Activated T-cell treated with anti-CD3 and anti-CD28 coated beads, Interleukin-2, amount 50 U/mL, for 24 hours (primary cell): Measurements from ENCODE around the gene DUS1L.

Experiments used
- DNase-seq: peaks from one replicate; pipeline ENCODE4 v3.0.0-alpha.2; 2020
- H3K27ac Mint-ChIP-seq: 2 replicates; pipeline ENCODE4 v1.8.0; 2020; ENCODE audit warnings: mild to moderate bottlenecking, mixed read lengths
- H3K27me3 Mint-ChIP-seq: 2 replicates; pipeline ENCODE4 v1.8.0; 2020; ENCODE audit warnings: mixed read lengths
- H3K36me3 Mint-ChIP-seq: 2 replicates; pipeline ENCODE4 v1.8.0; 2020; ENCODE audit warnings: low read depth, mixed read lengths
- H3K4me1 Mint-ChIP-seq: 2 replicates; pipeline ENCODE4 v1.8.0; 2020; ENCODE audit warnings: low read depth, mixed read lengths
- H3K4me3 Mint-ChIP-seq: 2 replicates; pipeline ENCODE4 v1.8.0; 2020; ENCODE audit warnings: mild to moderate bottlenecking, moderate library complexity, mixed read lengths
- H3K9me3 Mint-ChIP-seq: 2 replicates; pipeline ENCODE4 v1.8.0; 2020; ENCODE audit warnings: mixed read lengths

Gene DUS1L

GRCh38 chr17:82019690-82020571 lies 45.7 kb downstream of the DUS1L start:
- H3K27ac Mint-ChIP-seq, result no peak overlapping the region
- H3K36me3 Mint-ChIP-seq, result peaks cover 37% of the 10 kb centered on the region
- H3K9me3 Mint-ChIP-seq, result no peaks in the 10 kb centered on the region
- H3K27me3 Mint-ChIP-seq, result no peaks in the 10 kb centered on the region
- DNase-seq, result peak; percentile 80
- peak overlapping the region; percentile 90 for H3K4me3 Mint-ChIP-seq
- H3K4me1 Mint-ChIP-seq, result peaks cover 25% of the 10 kb centered on the region

GRCh38 chr17:82018989-82019689 lies 46.5 kb downstream of the DUS1L start:
- no peaks in the 10 kb centered on the region for H3K27me3 Mint-ChIP-seq
- peaks cover 37% of the 10 kb centered on the region for H3K36me3 Mint-ChIP-seq
- no peak for DNase-seq
- peaks cover 22% of the 10 kb centered on the region for H3K4me1 Mint-ChIP-seq
- H3K4me3 Mint-ChIP-seq, result no peak overlapping the region
- no peaks in the 10 kb centered on the region for H3K9me3 Mint-ChIP-seq
- no peak overlapping the region for H3K27ac Mint-ChIP-seq

- H3K4me1 Mint-ChIP-seq, result peaks cover 17% of the 10 kb centered on the region
- H3K27me3 Mint-ChIP-seq, result no peaks in the 10 kb centered on the region
- DNase-seq, result no peak
- no peak overlapping the region for H3K4me3 Mint-ChIP-seq
- H3K9me3 Mint-ChIP-seq, result no peaks in the 10 kb centered on the region
- H3K36me3 Mint-ChIP-seq, result peaks cover 30% of the 10 kb centered on the region
- peak overlapping the region; percentile 22 for H3K27ac Mint-ChIP-seq
Observed at GRCh38 chr17:82018152-82018988, 47.2 kb downstream of the DUS1L start.

- Mint-ChIP-seq H3K27me3 (no peaks in the 10 kb centered on the region), H3K4me3 (no peak overlapping the region), H3K4me1 (peaks cover 17% of the 10 kb centered on the region), H3K27ac (no peak overlapping the region), H3K9me3 (no peaks in the 10 kb centered on the region), H3K36me3 (peaks cover 30% of the 10 kb centered on the region)
- no peak for DNase-seq
Observed at GRCh38 chr17:82017612-82018151, 47.9 kb downstream of the DUS1L start.

- H3K4me1 Mint-ChIP-seq, result peaks cover 17% of the 10 kb centered on the region
- H3K9me3 Mint-ChIP-seq, result no peaks in the 10 kb centered on the region
- peaks cover 28% of the 10 kb centered on the region for H3K36me3 Mint-ChIP-seq
- H3K27ac Mint-ChIP-seq, result no peak overlapping the region
- no peak overlapping the region for H3K4me3 Mint-ChIP-seq
- DNase-seq, result no peak
- no peaks in the 10 kb centered on the region for H3K27me3 Mint-ChIP-seq
Observed at GRCh38 chr17:82016875-82017459, 48.6 kb downstream of the DUS1L start.

GRCh38 chr17:82016061-82016874 lies 49.3 kb downstream of the DUS1L start:
- H3K4me3 Mint-ChIP-seq, result no peak overlapping the region
- peaks cover 22% of the 10 kb centered on the region for H3K36me3 Mint-ChIP-seq
- DNase-seq, result no peak
- H3K4me1 Mint-ChIP-seq, result peaks cover 11% of the 10 kb centered on the region
- no peak overlapping the region for H3K27ac Mint-ChIP-seq
- H3K9me3 Mint-ChIP-seq, result no peaks in the 10 kb centered on the region
- H3K27me3 Mint-ChIP-seq, result no peaks in the 10 kb centered on the region

- Mint-ChIP-seq H3K4me1 (peaks cover 2% of the 10 kb centered on the region), H3K4me3 (no peak overlapping the region), H3K27ac (no peak overlapping the region), H3K9me3 (no peaks in the 10 kb centered on the region), H3K27me3 (no peaks in the 10 kb centered on the region), H3K36me3 (peaks cover 17% of the 10 kb centered on the region)
- DNase-seq, result no peak
Observed at GRCh38 chr17:82015311-82015971, 50.2 kb downstream of the DUS1L start.

GRCh38 chr17:82014971-82015310 lies 50.7 kb downstream of the DUS1L start:
- no peak overlapping the region for H3K27ac Mint-ChIP-seq
- H3K9me3 Mint-ChIP-seq, result no peaks in the 10 kb centered on the region
- DNase-seq, result no peak
- H3K27me3 Mint-ChIP-seq, result no peaks in the 10 kb centered on the region
- H3K4me3 Mint-ChIP-seq, result no peak overlapping the region
- no peaks in the 10 kb centered on the region for H3K4me1 Mint-ChIP-seq
- H3K36me3 Mint-ChIP-seq, result peaks cover 14% of the 10 kb centered on the region

- Mint-ChIP-seq H3K27ac (no peak overlapping the region), H3K9me3 (no peaks in the 10 kb centered on the region), H3K4me1 (no peaks in the 10 kb centered on the region), H3K4me3 (no peak overlapping the region), H3K27me3 (no peaks in the 10 kb centered on the region), H3K36me3 (peaks cover 14% of the 10 kb centered on the region)
- no peak for DNase-seq
Observed at GRCh38 chr17:82014432-82014831, 51.2 kb downstream of the DUS1L start.

- H3K36me3 Mint-ChIP-seq, result peaks cover 12% of the 10 kb centered on the region
- no peaks in the 10 kb centered on the region for H3K27me3 Mint-ChIP-seq
- H3K4me1 Mint-ChIP-seq, result no peaks in the 10 kb centered on the region
- H3K4me3 Mint-ChIP-seq, result no peak overlapping the region
- DNase-seq, result no peak
- H3K9me3 Mint-ChIP-seq, result no peaks in the 10 kb centered on the region
- peak overlapping the region; percentile 40 for H3K27ac Mint-ChIP-seq
Observed at GRCh38 chr17:82013772-82014321, 51.8 kb downstream of the DUS1L start.

- H3K4me3 Mint-ChIP-seq, result no peak overlapping the region
- no peaks in the 10 kb centered on the region for H3K27me3 Mint-ChIP-seq
- H3K4me1 Mint-ChIP-seq, result no peaks in the 10 kb centered on the region
- H3K36me3 Mint-ChIP-seq, result peaks cover 7% of the 10 kb centered on the region
- no peak overlapping the region for H3K27ac Mint-ChIP-seq
- no peak for DNase-seq
- H3K9me3 Mint-ChIP-seq, result no peaks in the 10 kb centered on the region
Observed at GRCh38 chr17:82013341-82013740, 52.3 kb downstream of the DUS1L start.

- Mint-ChIP-seq H3K27ac (no peak overlapping the region), H3K36me3 (peaks cover 3% of the 10 kb centered on the region), H3K4me1 (no peaks in the 10 kb centered on the region), H3K9me3 (no peaks in the 10 kb centered on the region), H3K27me3 (no peaks in the 10 kb centered on the region), H3K4me3 (no peak overlapping the region)
- DNase-seq, result no peak
Observed at GRCh38 chr17:82012640-82013295, 52.8 kb downstream of the DUS1L start.
